H1 (cell line): ENCODE results near the gene S100A11. TPM values are rescaled to one million over a fixed set of nuclear protein-coding genes. Genes with fewer than 3 reads are reported as not detected.

Experiments
- ATF3 ChIP-seq: IDR thresholded peaks from 2 replicates; pipeline ENCODE4 v1.6.1; 2011; ENCODE audit warnings: low read depth, mild to moderate bottlenecking, low read length; ENCODE audit not compliant: insufficient read depth
- CBX5 ChIP-seq: fragments of 300-800, 300-1000 bp; sonication (generic); IDR thresholded peaks from 2 replicates; pipeline ENCODE4 v1.7.1; 2016; ENCODE audit warnings: antibody characterized with exemption, low read length, low read depth
- EZH2 ChIP-seq: fragments of 200-600 bp; sonication (generic); IDR thresholded peaks from 2 replicates; pipeline ENCODE4 v1.7.1; 2012; ENCODE audit warnings: low read depth, mild to moderate bottlenecking, moderate library complexity, low read length, inconsistent platforms; ENCODE audit not compliant: severe bottlenecking
- KDM1A ChIP-seq: fragments of 200-600, 300-600 bp; sonication (generic); IDR thresholded peaks from 2 replicates; pipeline ENCODE4 v1.7.1; 2016; ENCODE audit warnings: mild to moderate bottlenecking, low read length, borderline replicate concordance
- KDM5A ChIP-seq: fragments of 200-600 bp; IDR thresholded peaks from 2 replicates; pipeline ENCODE4 v1.7.1; 2012; ENCODE audit warnings: mild to moderate bottlenecking, low read length, inconsistent platforms, mixed read lengths
- SIN3A ChIP-seq, 2 experiments: IDR thresholded peaks in 1 of 2; conservative IDR thresholded peaks in 1 of 2; 2 replicates each; pipeline ENCODE4 v1.6.1; 2011 to 2012; ENCODE audit warnings: low read length in 2 of 2, improper control_type of control experiment in 1 of 2, low read depth in 1 of 2, mild to moderate bottlenecking in 1 of 2
- polyA plus RNA-seq, 7 experiments: library from polyadenylated mRNA; depleted of rRNA in 3 of 7; stranded (reverse) in 5 of 7; unstranded in 2 of 7; fragments of >200 nt in 5 of 7; fragments of 200-250 nt in 2 of 7; gene quantifications; 1 replicate in 5 of 7; 2 replicates in 1 of 7; 4 replicates in 1 of 7; pipeline versions ENCODE4 v1.2.1 to v1.2.3, GENCODE V29; 2011 to 2013; ENCODE audit warnings: missing spikeins in 2 of 7, mixed read lengths in 2 of 7
- total RNA-seq: library from RNA; stranded (reverse); fragmentation: NEBNext Ultra II Directional; extraction: Animal tissue kit (Norgen Biotek cat#: 25700); gene quantifications from 2 replicates; pipeline ENCODE4 v1.2.1, GENCODE V29; 2021

S100A11 gene
- total and polyA plus RNA-seq, 2 of the 8 experiments (the other 6 are each of a cell fraction or from before 2014, with no cell fraction given): 120 to 343 TPM

GRCh38 chr1:151985270-151985669 is 51.5 kb downstream of the S100A11 start (continued):
- TF ChIP-seq SIN3A (conservative IDR thresholded peaks at IDR 0.05 in 1 of 2, IDR thresholded peaks at IDR 0.05 in 1 of 2; ENCODE audit: low read depth in 1 of 2, low read length in 2 of 2): no peak
- no peak for TF ChIP-seq EZH2
- TF ChIP-seq KDM1A: no peak
- no peak for TF ChIP-seq KDM5A
- no peak for TF ChIP-seq ATF3
- no peak for TF ChIP-seq CBX5
- TF ChIP-seq, all 59 proteins: peak for 0
